Measurements from ENCODE around the gene LACRT.

The LACRT gene

GRCh38 chr12:54598970-54599369 lies 35.7 kb downstream of the LACRT start:
- no peak for DNase-seq

GRCh38 chr12:54596526-54596946 lies 38.2 kb downstream of the LACRT start:
- no peak for DNase-seq

- no peak for DNase-seq
Observed at GRCh38 chr12:54595471-54595870, 39.2 kb downstream of the LACRT start.

GRCh38 chr12:54593725-54594124 lies 41.0 kb downstream of the LACRT start:
- no peak for DNase-seq

GRCh38 chr12:54593135-54593534 lies 41.6 kb downstream of the LACRT start:
- no peak for DNase-seq

GRCh38 chr12:54592316-54592715 lies 42.4 kb downstream of the LACRT start:
- DNase-seq = no peak

GRCh38 chr12:54590978-54591591 lies 43.6 kb downstream of the LACRT start:
- no peak for DNase-seq

- no peak for DNase-seq
Observed at GRCh38 chr12:54589964-54590363, 44.7 kb downstream of the LACRT start.

GRCh38 chr12:54588890-54589267 lies 45.8 kb downstream of the LACRT start:
- no peak for DNase-seq

GRCh38 chr12:54588110-54588889 lies 46.4 kb downstream of the LACRT start, which contains the start of gene PPP1R1A:
PPP1R1A (minus strand) TSS chr12:54588659; CDS start chr12:54588488, 171 bp downstream.
- no peak for DNase-seq

GRCh38 chr12:54587315-54587873 lies 47.3 kb downstream of the LACRT start:
- DNase-seq = no peak

- no peak for DNase-seq
Observed at GRCh38 chr12:54586620-54587019, 48.1 kb downstream of the LACRT start.

GRCh38 chr12:54585243-54585642 lies 49.5 kb downstream of the LACRT start:
- DNase-seq = no peak

- no peak for DNase-seq
Observed at GRCh38 chr12:54584128-54584527, 50.6 kb downstream of the LACRT start.

- no peak for DNase-seq
Observed at GRCh38 chr12:54583726-54584125, 51.0 kb downstream of the LACRT start.

- no peak for DNase-seq
Observed at GRCh38 chr12:54581412-54581811, 53.3 kb downstream of the LACRT start.

Data from NCI-H2107 (cell line).